Bronchial epithelial cell (primary cell): ENCODE data around the gene ZNRD2. TPM values are rescaled to one million over a fixed set of nuclear protein-coding genes. Genes with fewer than 3 reads are reported as not detected.
A peak's percentile ranks its signal among the peaks of the same experiment; 100 is the strongest.

ENCODE experiments used
- DNase-seq: peaks from one replicate; pipeline ENCODE4 v3.0.0-alpha.2; 2010; ENCODE audit warnings: low read depth
- FAIRE-seq: peaks from 2 replicates; lab custom pipeline; 2011; peaks lifted over from hg19 to GRCh38; lab: Jason Lieb, UNC
- H3K27me3 ChIP-seq: 2 replicates; pipeline ENCODE4 v1.5.1; 2011; ENCODE audit warnings: low read length; ENCODE audit not compliant: control insufficient read depth, insufficient read depth
- H3K36me3 ChIP-seq: 2 replicates; pipeline ENCODE4 v1.5.1; 2011; ENCODE audit warnings: low read length; ENCODE audit not compliant: control insufficient read depth, insufficient read depth
- H3K4me3 ChIP-seq: 2 replicates; pipeline ENCODE4 v1.5.1; 2011; ENCODE audit warnings: mild to moderate bottlenecking, low read depth, low read length, control low read depth
- CTCF ChIP-seq: IDR thresholded peaks from 2 replicates; pipeline ENCODE4 v1.5.1; 2011; ENCODE audit warnings: mild to moderate bottlenecking, moderate library complexity, low read length, control low read depth, inconsistent platforms; ENCODE audit not compliant: insufficient read depth, severe bottlenecking
- total RNA-seq: library from RNA; depleted of rRNA; stranded (reverse); fragments of >200 nt; gene quantifications from 2 replicates; pipeline ENCODE4 v1.2.1, GENCODE V29; 2014

Gene ZNRD2
- total RNA-seq, 1 donor from 2014 or later, result 43.4 TPM

DNA sequence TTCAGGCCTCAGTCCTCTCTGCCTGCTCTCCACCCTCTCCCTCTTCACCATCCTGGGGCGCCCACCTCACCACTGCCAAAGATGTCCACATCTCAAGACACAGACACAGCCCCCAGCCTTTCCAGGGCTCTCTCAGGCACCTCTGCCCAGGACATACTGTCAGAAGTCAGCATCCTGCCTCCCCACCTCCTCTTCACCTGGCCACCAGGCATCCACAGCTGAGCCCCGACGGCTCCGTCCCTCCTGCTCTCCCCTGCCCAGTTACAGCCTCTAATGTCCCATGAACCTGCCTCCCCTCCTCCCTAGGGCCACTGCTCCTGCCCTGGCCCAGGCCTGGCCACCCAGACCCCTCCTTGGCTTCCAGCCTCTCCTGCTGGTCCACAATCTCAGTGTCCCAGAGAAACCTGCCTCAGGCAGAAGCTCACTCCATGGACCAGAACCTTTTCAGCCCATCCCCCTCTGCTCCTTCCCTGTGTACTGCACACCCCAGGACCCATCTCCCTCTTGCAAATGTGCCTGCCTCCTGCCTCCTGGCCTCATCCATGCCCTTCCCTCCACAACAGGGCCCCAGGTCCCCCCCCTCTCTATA, 15.3 kb upstream of the ZNRD2 start:
- Histone ChIP-seq H3K27me3 (no peaks in the 10 kb centered on the region), H3K36me3 (no peaks in the 10 kb centered on the region), H3K4me3 (no peak overlapping the region)
- FAIRE-seq (no peak), DNase-seq (no peak)
- no peak for TF ChIP-seq CTCF

- peak; percentile 63 for DNase-seq
- Histone ChIP-seq H3K4me3 (no peak overlapping the region), H3K36me3 (no peaks in the 10 kb centered on the region), H3K27me3 (no peaks in the 10 kb centered on the region)
- no peak for TF ChIP-seq CTCF
- FAIRE-seq, result no peak
Observed at GRCh38 chr11:65555693-65556231, 14.5 kb upstream of the ZNRD2 start.

- TF ChIP-seq CTCF, result no peak
- Histone ChIP-seq H3K27me3 (no peaks in the 10 kb centered on the region), H3K4me3 (no peak overlapping the region), H3K36me3 (no peaks in the 10 kb centered on the region)
- DNase-seq, result no peak
- FAIRE-seq, result no peak
Observed at GRCh38 chr11:65556470-65557279, 13.6 kb upstream of the ZNRD2 start.

GRCh38 chr11:65557280-65558001, 12.8 kb upstream of the ZNRD2 start:
- Histone ChIP-seq H3K4me3 (peak overlapping the region; percentile 34), H3K36me3 (no peaks in the 10 kb centered on the region), H3K27me3 (no peaks in the 10 kb centered on the region)
- no peak for TF ChIP-seq CTCF
- DNase-seq, result no peak
- FAIRE-seq, result no peak

GRCh38 chr11:65558002-65558929, 12.0 kb upstream of the ZNRD2 start, which contains the start of gene LTBP3:
Gene LTBP3 (minus strand): TSS chr11:65558359. CDS start chr11:65557959, 400 bp downstream.
- no peaks in the 10 kb centered on the region for H3K36me3 ChIP-seq
- no peaks in the 10 kb centered on the region for H3K27me3 ChIP-seq
- H3K4me3 ChIP-seq, result peak within 1 kb of the TSS; percentile 34
- FAIRE-seq (no peak), DNase-seq (no peak)
- TF ChIP-seq CTCF, result no peak
